Endothelial cell of umbilical vein (primary cell): ENCODE results near the gene TXNDC2. TPM values are rescaled to one million over a fixed set of nuclear protein-coding genes. Genes with fewer than 3 reads are reported as not detected.

Source experiments
- BruUV-seq: library from RNA; stranded (reverse); fragments of 400-500 nt; replicated peaks from 2 replicates; lab custom pipeline; 2021; lab: Mats Ljungman, UMichigan
- CTCF ChIA-PET: fragments of 300-600, 350-600 bp; sonication (Branson Sonifier 250); formaldehyde crosslinking; loops from one replicate; lab custom pipeline; 2021; ENCODE audit warnings: antibody characterized with exemption, inconsistent platforms; lab: Charles Lee
- POLR2A ChIA-PET: fragments of 300-600, 350-600 bp; sonication (Branson Sonifier 250); formaldehyde crosslinking; loops from one replicate; lab custom pipeline; 2021; ENCODE audit warnings: antibody characterized with exemption, inconsistent platforms; lab: Charles Lee
- DNase-seq: peaks from one replicate; pipeline ENCODE4 v3.0.0-alpha.2; 2011; ENCODE audit warnings: low read depth, low spot score
- FAIRE-seq: peaks from 2 replicates; lab custom pipeline; 2011; peaks lifted over from hg19 to GRCh38; lab: Jason Lieb, UNC
- H2AFZ ChIP-seq: 2 replicates; pipeline ENCODE4 v1.6.0; 2012; ENCODE audit warnings: low read depth, low read length, control low read depth, inconsistent platforms
- H3K27ac ChIP-seq: 2 replicates; pipeline ENCODE4 v1.5.1; 2011; ENCODE audit warnings: low read depth, mild to moderate bottlenecking, control low read depth, low read length, moderate library complexity; ENCODE audit not compliant: insufficient read depth
- H3K27me3 ChIP-seq, 2 experiments: 2 replicates each; pipeline versions ENCODE4 v1.6.0 to v1.6.1; 2011; ENCODE audit warnings: low read length in 2 of 2, mixed read lengths in 1 of 2; ENCODE audit not compliant: control insufficient read depth in 2 of 2, insufficient read depth in 2 of 2
- H3K36me3 ChIP-seq, 2 experiments: 2 replicates in 1 of 2; 3 replicates in 1 of 2; pipeline ENCODE4 v1.5.1; 2011; ENCODE audit warnings: low read length in 2 of 2, mild to moderate bottlenecking in 1 of 2, moderate library complexity in 1 of 2; ENCODE audit not compliant: control insufficient read depth in 2 of 2, insufficient read depth in 2 of 2; ENCODE audit errors: extremely low read depth in 1 of 2
- H3K4me1 ChIP-seq: 3 replicates; pipeline ENCODE4 v1.5.1; 2011; ENCODE audit warnings: mild to moderate bottlenecking, low read length; ENCODE audit not compliant: control insufficient read depth, insufficient read depth; ENCODE audit errors: extremely low read depth
- H3K4me2 ChIP-seq: 2 replicates; pipeline ENCODE4 v1.6.1; 2011; ENCODE audit warnings: low read length, control low read depth, mixed read lengths; ENCODE audit not compliant: insufficient read depth
- H3K4me3 ChIP-seq, 3 experiments: fragments of 200-600 bp in 1 of 3; sonication (generic), shearing (Covaris generic) in 1 of 3; replicated peaks in 1 of 3; 2 replicates each; pipeline ENCODE4 v1.5.1; 2011 to 2016; ENCODE audit warnings: control low read depth in 3 of 3, low read length in 3 of 3, mild to moderate bottlenecking in 2 of 3, inconsistent platforms in 1 of 3, low read depth in 1 of 3, moderate library complexity in 1 of 3; ENCODE audit not compliant: insufficient read depth in 1 of 3
- H3K79me2 ChIP-seq: 2 replicates; pipeline ENCODE4 v1.6.0; 2012; ENCODE audit warnings: low read length, inconsistent platforms; ENCODE audit not compliant: control insufficient read depth, insufficient read depth
- H3K9ac ChIP-seq: replicated peaks from 2 replicates; pipeline ENCODE3; 2011; ENCODE audit warnings: low read length, control low read depth; ENCODE audit not compliant: insufficient read depth; ENCODE audit errors: extremely low read depth
- H3K9me1 ChIP-seq: replicated peaks from 3 replicates; pipeline ENCODE4 v1.6.0; 2011; ENCODE audit warnings: mild to moderate bottlenecking, low read length; ENCODE audit not compliant: control insufficient read depth, insufficient read depth; ENCODE audit errors: extremely low read depth
- H3K9me3 ChIP-seq: replicated peaks from 2 replicates; pipeline ENCODE4 v1.5.1; 2012; ENCODE audit warnings: low read length, inconsistent platforms; ENCODE audit not compliant: control insufficient read depth, insufficient read depth
- H4K20me1 ChIP-seq: replicated peaks from 2 replicates; pipeline ENCODE3; 2011; ENCODE audit warnings: mild to moderate bottlenecking, low read length; ENCODE audit not compliant: control insufficient read depth, insufficient read depth; ENCODE audit errors: extremely low read depth
- CTCF ChIP-seq, 2 donors: IDR thresholded peaks; 1 replicate in 1 of 2; 2 replicates in 1 of 2; pipeline ENCODE4 v1.5.1; 2011; ENCODE audit warnings: low read length in 2 of 2, mild to moderate bottlenecking in 2 of 2, moderate library complexity in 2 of 2, control low read depth in 1 of 2, inconsistent platforms in 1 of 2, low read depth in 1 of 2; ENCODE audit not compliant: insufficient read depth in 1 of 2; ENCODE audit errors: extremely low read depth in 1 of 2
- EZH2 ChIP-seq: IDR thresholded peaks from 2 replicates; pipeline ENCODE4 v1.6.1; 2012; ENCODE audit warnings: borderline replicate concordance, low read depth, mild to moderate bottlenecking, moderate library complexity, low read length, inconsistent platforms; ENCODE audit not compliant: severe bottlenecking
- FOS ChIP-seq: IDR thresholded peaks from 2 replicates; pipeline ENCODE4 v1.6.1; 2011; ENCODE audit warnings: mild to moderate bottlenecking, low read length, moderate library complexity, borderline replicate concordance; ENCODE audit not compliant: insufficient read depth
- GATA2 ChIP-seq: IDR thresholded peaks from 2 replicates; pipeline ENCODE4 v1.7.0; 2011; ENCODE audit warnings: low read depth, mild to moderate bottlenecking, moderate library complexity, mixed read lengths, low read length; ENCODE audit not compliant: insufficient read length, insufficient read depth
- JUN ChIP-seq: IDR thresholded peaks from 2 replicates; pipeline ENCODE4 v1.6.1; 2011; ENCODE audit warnings: borderline replicate concordance, low read depth; ENCODE audit not compliant: insufficient read length, insufficient read depth
- MAX ChIP-seq: IDR thresholded peaks from 2 replicates; pipeline ENCODE4 v1.6.1; 2011; ENCODE audit not compliant: insufficient read depth, insufficient read length
- MYC ChIP-seq: IDR thresholded peaks from one replicate; pipeline ENCODE4 v1.6.1; 2011; ENCODE audit warnings: mild to moderate bottlenecking, low read depth, low read length
- POLR2A ChIP-seq: IDR thresholded peaks from 2 replicates; pipeline ENCODE4 v1.6.1; 2012; ENCODE audit warnings: low read depth, mild to moderate bottlenecking, control low read depth, low read length
- POLR2AphosphoS5 ChIP-seq: IDR thresholded peaks from 2 replicates; pipeline ENCODE4 v1.6.1; 2012; ENCODE audit warnings: low read depth, mild to moderate bottlenecking, control low read depth, low read length, moderate library complexity; ENCODE audit not compliant: insufficient read depth
- dilution Hi-C: fragments of 300-500 bp; cut with MboI; formaldehyde crosslinking; loops from one replicate; pipeline ENCODE4 v1.15.0; 2019; ENCODE audit warnings: low sequenced_read_pairs; ENCODE audit not compliant: extremely low pct_ligation_motif_present
- intact Hi-C: fragments of 100-400 bp; cut with micrococcal nuclease; formaldehyde crosslinking; loops from one replicate; pipeline ENCODE4 v1.10.0; 2022
- polyA plus RNA-seq, 4 experiments: library from polyadenylated mRNA; depleted of rRNA in 3 of 4; stranded (reverse) in 3 of 4; unstranded in 1 of 4; fragments of >200 nt; gene quantifications; 2 replicates each; pipeline versions ENCODE4 v1.2.1 to v1.2.3, GENCODE V29; 2011 to 2012; ENCODE audit warnings: missing spikeins in 1 of 4
- total RNA-seq: library from RNA; stranded (reverse); gene quantifications from 2 replicates; pipeline ENCODE4 v1.2.3, GENCODE V29; 2021

Gene TXNDC2
- total and polyA plus RNA-seq, 2 donors (not counting 3 experiments of a cell fraction or from before 2014, with no cell fraction given): 0.12 TPM; not detected in 1

- dilution Hi-C loops: no loop called here
- H3K27ac ChIP-seq: no peak overlapping the region
- no peaks in the 10 kb centered on the region for H3K9me1 ChIP-seq
- H3K4me2 ChIP-seq: no peak overlapping the region
- no peak for DNase-seq
- no peaks in the 10 kb centered on the region for H3K4me1 ChIP-seq
- FAIRE-seq: no peak
- no peak overlapping the region for H3K9ac ChIP-seq
- H3K4me3 ChIP-seq: no peak overlapping the region
- H3K36me3 ChIP-seq: no peaks in the 10 kb centered on the region
- ChIA-PET CTCF (interaction anchor here (1.5 kb wide), 1 partner anchor 13 kb away, joined by 3 read pairs; no protein-coding TSS in a partner anchor), POLR2A (no interaction called here)
- no peaks in the 10 kb centered on the region for H3K79me2 ChIP-seq
- H3K9me3 ChIP-seq: no peaks in the 10 kb centered on the region
- intact Hi-C loops: no loop called here
- no TSS peak for BruUV-seq
- TF ChIP-seq EZH2 (no peak), CTCF (IDR thresholded peaks at IDR 0.05; ENCODE audit: extremely low read depth in 1 of 2, insufficient read depth in 1 of 2, low read depth in 1 of 2, low read length in 2 of 2) (no peak), JUN (no peak), POLR2A (no peak), POLR2AphosphoS5 (no peak), MYC (no peak), FOS (no peak)
- H3K27me3 ChIP-seq: no peaks in the 10 kb centered on the region
- no peak overlapping the region for H2AFZ ChIP-seq
- H4K20me1 ChIP-seq: no peaks in the 10 kb centered on the region
These were observed 204 bp downstream of the TXNDC2 start for GRCh38 chr18:9886005-9886348.

GRCh38 chr18:9887992-9888391, 2.2 kb downstream of the TXNDC2 start:
- no peak overlapping the region for H3K9ac ChIP-seq
- DNase-seq (no peak), FAIRE-seq (no peak)
- no peak overlapping the region for H3K4me2 ChIP-seq
- H3K79me2 ChIP-seq: no peaks in the 10 kb centered on the region
- no peaks in the 10 kb centered on the region for H3K9me3 ChIP-seq
- H3K9me1 ChIP-seq: no peaks in the 10 kb centered on the region
- no peak for TF ChIP-seq JUN
- TF ChIP-seq POLR2AphosphoS5: no peak
- no peak for TF ChIP-seq GATA2
- TF ChIP-seq MYC: no peak
- TF ChIP-seq MAX: no peak
- TF ChIP-seq CTCF (IDR thresholded peaks at IDR 0.05; ENCODE audit: extremely low read depth in 1 of 2, insufficient read depth in 1 of 2, low read depth in 1 of 2, low read length in 2 of 2): no peak
- TF ChIP-seq FOS: no peak
- TF ChIP-seq EZH2: no peak
- no peak for TF ChIP-seq POLR2A
- no peaks in the 10 kb centered on the region for H3K4me1 ChIP-seq
- POLR2A ChIA-PET: no interaction called here
- CTCF ChIA-PET: no interaction called here
- no peak overlapping the region for H2AFZ ChIP-seq
- H4K20me1 ChIP-seq: no peaks in the 10 kb centered on the region
- H3K27ac ChIP-seq: no peak overlapping the region
- dilution Hi-C loops: no loop called here
- BruUV-seq: no TSS peak
- no peak overlapping the region for H3K4me3 ChIP-seq
- H3K36me3 ChIP-seq: no peaks in the 10 kb centered on the region
- H3K27me3 ChIP-seq: no peaks in the 10 kb centered on the region
- intact Hi-C loops: no loop called here
